HCT116 (cell line): Measurements from ENCODE around the gene STT3B. TPM values are rescaled to one million over a fixed set of nuclear protein-coding genes. Genes with fewer than 3 reads are reported as not detected.

ENCODE experiments used
- ATAC-seq: fragments of 200-7000 bp; cut with Tn5 transposase; 2 replicates; pipeline ENCODE4 v1.9.1; 2020; ENCODE audit warnings: mild to moderate bottlenecking, moderate library complexity
- BruUV-seq: library from RNA; stranded (reverse); fragments of 400-500 nt; replicated peaks from 2 replicates; lab custom pipeline; 2021; lab: Mats Ljungman, UMichigan
- CTCF ChIA-PET: fragments of 300-600 bp; sonication (Branson Sonifier 250); formaldehyde crosslinking; loops from one replicate; lab custom pipeline; 2021; ENCODE audit warnings: antibody characterized with exemption; lab: Charles Lee
- POLR2A ChIA-PET: fragments of 300-600, 350-600 bp; sonication (Branson Sonifier 250); formaldehyde crosslinking; loops from one replicate; lab custom pipeline; 2021; ENCODE audit warnings: antibody characterized with exemption; lab: Charles Lee
- RAD21 ChIA-PET, 2 experiments: fragments of 300-600 bp; sonication (Branson Sonifier 250); formaldehyde crosslinking; loops; one replicate each; lab custom pipeline; 2023; ENCODE audit warnings: low total read pairs in 2 of 2; ENCODE audit not compliant: uncharacterized antibody in 2 of 2, unreplicated experiment in 2 of 2, low non-redundant PET in 1 of 2; lab: Charles Lee
- DNase-seq: peaks from one replicate; pipeline ENCODE4 v3.0.0-alpha.2; 2010; ENCODE audit warnings: low read depth, low spot score
- H2AFZ ChIP-seq: fragments of 200-600 bp; shearing (Covaris generic), sonication (generic); 2 replicates; pipeline ENCODE4 v1.6.1; 2017; ENCODE audit warnings: low read depth, mixed run types, mixed read lengths, antibody characterized with exemption, low read length; ENCODE audit not compliant: poor library complexity, severe bottlenecking
- H3K27ac ChIP-seq: 2 replicates; pipeline ENCODE4 v1.5.1; 2012; ENCODE audit warnings: low read depth, low read length
- H3K27me3 ChIP-seq: fragments of 200-600 bp; sonication (generic); 2 replicates; pipeline ENCODE4 v1.6.1; 2016; ENCODE audit warnings: mixed run types, low read length, mixed read lengths; ENCODE audit not compliant: insufficient read depth
- H3K36me3 ChIP-seq, 2 experiments: fragments of 200-500 bp in 1 of 2; fragments of 200-600 bp in 1 of 2; sonication (Bioruptor generic) in 1 of 2; sonication (generic) in 1 of 2; 2 replicates each; pipeline versions ENCODE4 v1.5.1 to v1.6.1; 2014 to 2016; ENCODE audit warnings: low read length in 2 of 2, inconsistent platforms in 1 of 2, mixed read lengths in 1 of 2, mixed run types in 1 of 2; ENCODE audit not compliant: insufficient read depth in 2 of 2, control insufficient read depth in 1 of 2
- H3K4me1 ChIP-seq, 2 experiments: fragments of 200-600 bp in 1 of 2; sonication (generic) in 1 of 2; 2 replicates each; pipeline versions ENCODE4 v1.5.1 to v1.6.1; 2012 to 2017; ENCODE audit warnings: low read length in 2 of 2, inconsistent platforms in 1 of 2, mild to moderate bottlenecking in 1 of 2, mixed read lengths in 1 of 2, mixed run types in 1 of 2, moderate library complexity in 1 of 2; ENCODE audit not compliant: insufficient read depth in 2 of 2, control insufficient read depth in 1 of 2
- H3K4me2 ChIP-seq: fragments of 200-600 bp; sonication (generic); 2 replicates; pipeline ENCODE4 v1.6.1; 2017; ENCODE audit warnings: mixed run types, low read length, mixed read lengths
- H3K4me3 ChIP-seq, 2 experiments: fragments of 200-600 bp in 1 of 2; sonication (generic) in 1 of 2; replicated peaks in 1 of 2; 2 replicates each; pipeline ENCODE4 v1.5.1; 2011 to 2016; ENCODE audit warnings: low read length in 2 of 2, control low read depth in 1 of 2, low read depth in 1 of 2, mild to moderate bottlenecking in 1 of 2, mixed read lengths in 1 of 2, mixed run types in 1 of 2
- H3K79me2 ChIP-seq: fragments of 200-600 bp; sonication (generic); 2 replicates; pipeline ENCODE4 v1.6.1; 2017; ENCODE audit warnings: mild to moderate bottlenecking, mixed run types, low read length, moderate library complexity, mixed read lengths; ENCODE audit not compliant: insufficient read depth
- H3K9ac ChIP-seq: fragments of 200-600 bp; sonication (generic); 2 replicates; pipeline ENCODE4 v1.6.1; 2016; ENCODE audit warnings: low read length, mixed read lengths
- H3K9me2 ChIP-seq: fragments of 200-600 bp; sonication (generic), shearing (Covaris generic); 2 replicates; pipeline ENCODE4 v1.6.1; 2017; ENCODE audit warnings: mixed run types, mild to moderate bottlenecking, moderate library complexity; ENCODE audit not compliant: insufficient read depth
- H3K9me3 ChIP-seq, 2 experiments: fragments of 200-500 bp in 1 of 2; fragments of 200-600 bp in 1 of 2; sonication (Bioruptor generic) in 1 of 2; sonication (generic) in 1 of 2; 2 replicates each; pipeline ENCODE4 v1.6.1; 2014 to 2017; ENCODE audit warnings: low read length in 2 of 2, mixed read lengths in 2 of 2, inconsistent platforms in 1 of 2, low read depth in 1 of 2, mild to moderate bottlenecking in 1 of 2, mixed run types in 1 of 2, moderate library complexity in 1 of 2; ENCODE audit not compliant: control insufficient read depth in 1 of 2, insufficient read depth in 1 of 2
- H4K20me1 ChIP-seq: fragments of 200-600 bp; sonication (generic), shearing (Covaris generic); 2 replicates; pipeline ENCODE4 v1.6.1; 2017; ENCODE audit warnings: mixed run types, mild to moderate bottlenecking, moderate library complexity; ENCODE audit not compliant: insufficient read depth
- SP1 ChIP-seq: IDR thresholded peaks from 2 replicates; pipeline ENCODE4 v1.6.1; 2012; ENCODE audit warnings: low read depth
- SRF ChIP-seq: IDR thresholded peaks from 2 replicates; pipeline ENCODE4 v1.6.1; 2012; ENCODE audit warnings: low read depth
- ZFX ChIP-seq: fragments of 450-650 bp; IDR thresholded peaks from 2 replicates; pipeline ENCODE4 v1.6.1; 2017
- intact Hi-C: fragments of 100-400 bp; cut with micrococcal nuclease; formaldehyde crosslinking; loops from 2 replicates; pipeline ENCODE4 v1.10.0; 2022
- total RNA-seq: library from RNA; stranded (reverse); gene quantifications from one replicate; pipeline ENCODE4 v1.2.1, GENCODE V29; 2021; ENCODE audit not compliant: unreplicated experiment
- TF ChIP-seq, protein P1 (sequence below): IDR thresholded peaks from 2 replicates; pipeline ENCODE4 v1.6.1; 2012
- TF ChIP-seq, protein P2 (sequence below), 3 experiments: fragments of 200-600 bp in 1 of 3; sonication (generic) in 1 of 3; IDR thresholded peaks in 2 of 3; conservative IDR thresholded peaks in 1 of 3; 2 replicates each; pipeline ENCODE4 v1.5.1; 2012 to 2017; ENCODE audit warnings: low read depth in 2 of 3, low read length in 2 of 3, antibody characterized with exemption in 1 of 3, borderline replicate concordance in 1 of 3, control low read depth in 1 of 3, mild to moderate bottlenecking in 1 of 3, mixed read lengths in 1 of 3, mixed run types in 1 of 3, moderate library complexity in 1 of 3; ENCODE audit not compliant: insufficient read depth in 1 of 3
- TF ChIP-seq, protein P3 (sequence below): IDR thresholded peaks from 2 replicates; pipeline ENCODE4 v1.6.1; 2011; ENCODE audit warnings: mild to moderate bottlenecking, low read length, moderate library complexity; ENCODE audit not compliant: insufficient replicate concordance; ENCODE audit errors: extremely low read depth

The STT3B gene
- total RNA-seq, 1 experiment from 2014 or later: 131 TPM

DNA sequence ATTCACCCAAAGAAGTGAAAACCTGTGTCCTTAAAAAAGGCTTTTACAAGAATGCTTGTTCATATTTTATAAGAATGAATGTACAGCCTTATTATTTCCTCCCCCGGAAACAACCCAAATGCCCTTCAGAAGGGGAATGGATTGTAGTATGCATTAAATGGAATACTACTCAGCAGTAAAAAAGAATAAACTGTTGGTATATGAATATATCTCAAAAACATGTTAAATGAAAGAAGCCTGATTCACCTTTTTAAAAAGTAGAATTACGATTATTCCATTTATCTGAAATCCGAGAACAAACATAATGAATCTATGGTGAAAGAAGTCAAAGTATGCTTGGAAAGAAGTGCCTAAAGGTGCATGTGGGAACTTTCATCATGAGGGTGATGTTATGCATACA lies 20.5 kb downstream of the STT3B start:
- Histone ChIP-seq H3K27ac (no peak overlapping the region), H3K27me3 (no peaks in the 10 kb centered on the region), H2AFZ (no peak overlapping the region), H3K9me3 (no peaks in the 10 kb centered on the region), H3K4me1 (peaks cover 0 to 8% of the 10 kb centered on the region in 2 experiments; a peak in 2 of 4 replicates), H3K9ac (no peak overlapping the region), H3K36me3 (no peaks in the 10 kb centered on the region), H3K4me2 (no peak overlapping the region), H4K20me1 (peaks cover 57% of the 10 kb centered on the region; the same call in 1 of the 2 replicates), H3K79me2 (peaks cover 99% of the 10 kb centered on the region), H3K4me3 (no peak overlapping the region), H3K9me2 (no peaks in the 10 kb centered on the region)
- no peak for DNase-seq
- intact Hi-C loops: no loop called here
- BruUV-seq: no TSS peak
- ChIA-PET POLR2A (interaction anchor here (1.5 kb wide), 1 partner anchor 21 kb away, joined by 4 read pairs; no protein-coding TSS in a partner anchor), RAD21 (no interaction called here), CTCF (no interaction called here)
- TF ChIP-seq ZFX (no peak), SP1 (no peak), SRF (no peak)
- TF ChIP-seq, protein P1, sequence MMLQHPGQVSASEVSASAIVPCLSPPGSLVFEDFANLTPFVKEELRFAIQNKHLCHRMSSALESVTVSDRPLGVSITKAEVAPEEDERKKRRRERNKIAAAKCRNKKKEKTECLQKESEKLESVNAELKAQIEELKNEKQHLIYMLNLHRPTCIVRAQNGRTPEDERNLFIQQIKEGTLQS: no peak
- TF ChIP-seq, protein P2, sequence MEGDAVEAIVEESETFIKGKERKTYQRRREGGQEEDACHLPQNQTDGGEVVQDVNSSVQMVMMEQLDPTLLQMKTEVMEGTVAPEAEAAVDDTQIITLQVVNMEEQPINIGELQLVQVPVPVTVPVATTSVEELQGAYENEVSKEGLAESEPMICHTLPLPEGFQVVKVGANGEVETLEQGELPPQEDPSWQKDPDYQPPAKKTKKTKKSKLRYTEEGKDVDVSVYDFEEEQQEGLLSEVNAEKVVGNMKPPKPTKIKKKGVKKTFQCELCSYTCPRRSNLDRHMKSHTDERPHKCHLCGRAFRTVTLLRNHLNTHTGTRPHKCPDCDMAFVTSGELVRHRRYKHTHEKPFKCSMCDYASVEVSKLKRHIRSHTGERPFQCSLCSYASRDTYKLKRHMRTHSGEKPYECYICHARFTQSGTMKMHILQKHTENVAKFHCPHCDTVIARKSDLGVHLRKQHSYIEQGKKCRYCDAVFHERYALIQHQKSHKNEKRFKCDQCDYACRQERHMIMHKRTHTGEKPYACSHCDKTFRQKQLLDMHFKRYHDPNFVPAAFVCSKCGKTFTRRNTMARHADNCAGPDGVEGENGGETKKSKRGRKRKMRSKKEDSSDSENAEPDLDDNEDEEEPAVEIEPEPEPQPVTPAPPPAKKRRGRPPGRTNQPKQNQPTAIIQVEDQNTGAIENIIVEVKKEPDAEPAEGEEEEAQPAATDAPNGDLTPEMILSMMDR (IDR thresholded peaks at IDR 0.05 in 2 of 3, conservative IDR thresholded peaks at IDR 0.05 in 1 of 3; ENCODE audit: borderline replicate concordance in 1 of 3, insufficient read depth in 1 of 3, low read depth in 2 of 3, low read length in 2 of 3): no peak
- TF ChIP-seq, protein P3, sequence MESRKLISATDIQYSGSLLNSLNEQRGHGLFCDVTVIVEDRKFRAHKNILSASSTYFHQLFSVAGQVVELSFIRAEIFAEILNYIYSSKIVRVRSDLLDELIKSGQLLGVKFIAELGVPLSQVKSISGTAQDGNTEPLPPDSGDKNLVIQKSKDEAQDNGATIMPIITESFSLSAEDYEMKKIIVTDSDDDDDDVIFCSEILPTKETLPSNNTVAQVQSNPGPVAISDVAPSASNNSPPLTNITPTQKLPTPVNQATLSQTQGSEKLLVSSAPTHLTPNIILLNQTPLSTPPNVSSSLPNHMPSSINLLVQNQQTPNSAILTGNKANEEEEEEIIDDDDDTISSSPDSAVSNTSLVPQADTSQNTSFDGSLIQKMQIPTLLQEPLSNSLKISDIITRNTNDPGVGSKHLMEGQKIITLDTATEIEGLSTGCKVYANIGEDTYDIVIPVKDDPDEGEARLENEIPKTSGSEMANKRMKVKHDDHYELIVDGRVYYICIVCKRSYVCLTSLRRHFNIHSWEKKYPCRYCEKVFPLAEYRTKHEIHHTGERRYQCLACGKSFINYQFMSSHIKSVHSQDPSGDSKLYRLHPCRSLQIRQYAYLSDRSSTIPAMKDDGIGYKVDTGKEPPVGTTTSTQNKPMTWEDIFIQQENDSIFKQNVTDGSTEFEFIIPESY: no peak
- no peak for ATAC-seq
